Muscle of leg (tissue), 11 donors: ENCODE data around the gene KLHDC7B. TPM values are rescaled to one million over a fixed set of nuclear protein-coding genes. Genes with fewer than 3 reads are reported as not detected.

Experiments
- DNase-seq: peaks from one replicate; pipeline ENCODE4 v3.0.0; 2013
- H3K27ac ChIP-seq: one replicate; pipeline ENCODE4 v1.5.1; 2013; ENCODE audit warnings: mild to moderate bottlenecking, low read length, control low read depth
- H3K27me3 ChIP-seq: one replicate; pipeline ENCODE4 v1.6.1; 2013; ENCODE audit warnings: low read length; ENCODE audit not compliant: control insufficient read depth, insufficient read depth
- H3K36me3 ChIP-seq: one replicate; pipeline ENCODE4 v1.6.1; 2013; ENCODE audit warnings: low read length; ENCODE audit not compliant: control insufficient read depth, insufficient read depth
- H3K4me1 ChIP-seq: one replicate; pipeline ENCODE4 v1.6.1; 2013; ENCODE audit warnings: low read length; ENCODE audit not compliant: control insufficient read depth, insufficient read depth
- H3K4me3 ChIP-seq: one replicate; pipeline ENCODE4 v1.5.1; 2013; ENCODE audit warnings: low read length, control low read depth
- H3K9me3 ChIP-seq: replicated peaks from 2 replicates; pipeline ENCODE4 v1.6.1; 2013; ENCODE audit warnings: low read depth, low read length; ENCODE audit not compliant: control insufficient read depth
- WGBS: methylation state at CpG from one replicate; pipeline ENCODE4 v1.1.5; 2013; ENCODE audit warnings: missing lambda C conversion rate; ENCODE audit not compliant: insufficient coverage; 5-methylcytosine and 5-hydroxymethylcytosine counted together
- polyA plus RNA-seq, 8 donors: library from polyadenylated mRNA; unstranded; fragments of 120-200 nt; gene quantifications; one replicate each; pipeline versions ENCODE4 v1.2.1 to v1.2.3, GENCODE V29; 2013; ENCODE audit warnings: inconsistent platforms in 1 of 8, low replicate concordance in 1 of 8; ENCODE audit not compliant: insufficient read length in 8 of 8, insufficient read depth in 1 of 8
- total RNA-seq: library from RNA; stranded (reverse); fragments of 120-200 nt; gene quantifications from one replicate; pipeline ENCODE4 v1.2.4, GENCODE V29; 2013

Gene KLHDC7B
- total and polyA plus RNA-seq, 9 donors = 0.03 to 0.35 (median 0.07) TPM; not detected in 5

- H3K36me3 ChIP-seq = peaks cover 41% of the 10 kb centered on the region
- no peaks in the 10 kb centered on the region for H3K9me3 ChIP-seq
- no peak for DNase-seq
- H3K4me3 ChIP-seq = peak overlapping the region; percentile 75
- 77% methylated on average over 23 of the region's 25 CpGs for WGBS
- H3K4me1 ChIP-seq = peaks cover 18% of the 10 kb centered on the region
- peaks cover 9% of the 10 kb centered on the region for H3K27me3 ChIP-seq
- H3K27ac ChIP-seq = no peak overlapping the region
These were observed 21.7 kb upstream of the KLHDC7B start for GRCh38 chr22:50523806-50524675.

- H3K27ac ChIP-seq = peak overlapping the region; percentile 29
- peaks cover 25% of the 10 kb centered on the region for H3K4me1 ChIP-seq
- no peak for DNase-seq
- WGBS = 12% methylated on average over 19 of the region's 19 CpGs
- peaks cover 37% of the 10 kb centered on the region for H3K36me3 ChIP-seq
- peak overlapping the region; percentile 75 for H3K4me3 ChIP-seq
- H3K9me3 ChIP-seq = no peaks in the 10 kb centered on the region
- peaks cover 15% of the 10 kb centered on the region for H3K27me3 ChIP-seq
These were observed 21.0 kb upstream of the KLHDC7B start for GRCh38 chr22:50524676-50525103.

- H3K36me3 ChIP-seq = peaks cover 37% of the 10 kb centered on the region
- DNase-seq = peak; percentile 99
- peaks cover 28% of the 10 kb centered on the region for H3K4me1 ChIP-seq
- H3K9me3 ChIP-seq = no peaks in the 10 kb centered on the region
- H3K27ac ChIP-seq = peak within 1 kb of the TSS; percentile 71
- H3K4me3 ChIP-seq = peak within 1 kb of the TSS; percentile 75
- WGBS = under 1% methylated on average over 81 of the region's 84 CpGs
- H3K27me3 ChIP-seq = peaks cover 20% of the 10 kb centered on the region
These were observed 20.4 kb upstream of the KLHDC7B start, which contains the start of gene SCO2 for GRCh38 chr22:50525104-50525857. Gene SCO2, minus strand, starts transcription at chr22:50525598. Its CDS starts 1,187 bp downstream, at chr22:50524411.

GRCh38 chr22:50525858-50526107 is 19.9 kb upstream of the KLHDC7B start:
- H3K4me1 ChIP-seq = peaks cover 33% of the 10 kb centered on the region
- peaks cover 36% of the 10 kb centered on the region for H3K36me3 ChIP-seq

DNA sequence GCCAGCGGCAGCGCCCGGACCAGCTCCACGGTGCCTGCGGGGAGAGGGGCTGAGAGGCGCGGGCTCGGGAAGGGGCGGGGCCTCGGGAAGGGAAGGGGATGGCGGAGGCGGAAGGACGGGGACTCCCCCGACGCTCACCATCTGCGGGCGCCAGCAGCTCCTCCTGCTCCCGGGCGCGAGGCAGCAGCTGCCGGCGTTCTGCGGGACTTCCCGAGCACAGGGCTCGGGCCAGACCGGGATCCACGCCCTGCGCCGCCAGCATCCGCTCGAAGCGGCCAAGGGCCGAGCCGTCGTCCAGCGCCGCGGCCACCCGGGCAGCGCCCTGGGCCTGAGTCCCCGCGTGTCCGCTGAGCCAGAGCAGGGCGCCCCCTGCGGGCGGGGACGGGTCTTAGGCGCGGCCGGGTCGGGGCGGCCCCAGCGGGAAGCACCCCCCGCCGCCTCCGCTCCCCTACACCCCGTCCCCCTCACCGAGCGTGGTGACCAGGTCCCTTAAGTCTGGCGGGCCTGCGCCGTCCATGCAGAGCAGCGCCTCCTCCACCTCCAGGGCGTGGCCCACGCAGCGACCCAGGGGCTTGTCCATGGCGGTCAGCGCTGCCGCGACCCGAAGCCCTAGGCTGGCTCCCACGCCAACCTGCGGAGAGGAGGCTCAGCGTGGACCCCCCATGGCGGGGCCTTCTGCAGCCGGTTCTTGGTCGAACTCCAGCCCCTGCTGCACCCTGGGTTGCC is 19.4 kb upstream of the KLHDC7B start:
- Histone ChIP-seq H3K27ac (peak overlapping the region; percentile 71), H3K9me3 (no peaks in the 10 kb centered on the region), H3K36me3 (peaks cover 31% of the 10 kb centered on the region), H3K27me3 (peaks cover 30% of the 10 kb centered on the region), H3K4me3 (peak overlapping the region; percentile 75), H3K4me1 (peaks cover 38% of the 10 kb centered on the region)
- DNase-seq = peak; percentile 94
- WGBS = under 1% methylated on average over 75 of the region's 77 CpGs

More at GRCh38 chr22:50525858-50526107, 19.9 kb upstream of the KLHDC7B start:
- Histone ChIP-seq H3K27ac (peak overlapping the region; percentile 71), H3K27me3 (peaks cover 25% of the 10 kb centered on the region), H3K9me3 (no peaks in the 10 kb centered on the region), H3K4me3 (peak overlapping the region; percentile 75)
- DNase-seq = no peak
- WGBS = under 1% methylated on average over 32 of the region's 33 CpGs

GRCh38 chr22:50526834-50527801 is 18.6 kb upstream of the KLHDC7B start:
- 33% methylated on average over 21 of the region's 29 CpGs for WGBS
- peaks cover 22% of the 10 kb centered on the region for H3K36me3 ChIP-seq
- peaks cover 47% of the 10 kb centered on the region for H3K4me1 ChIP-seq
- H3K27me3 ChIP-seq = peaks cover 39% of the 10 kb centered on the region
- DNase-seq = peak; percentile 53
- no peaks in the 10 kb centered on the region for H3K9me3 ChIP-seq
- H3K4me3 ChIP-seq = peak overlapping the region; percentile 75
- H3K27ac ChIP-seq = peak overlapping the region; percentile 71

DNA sequence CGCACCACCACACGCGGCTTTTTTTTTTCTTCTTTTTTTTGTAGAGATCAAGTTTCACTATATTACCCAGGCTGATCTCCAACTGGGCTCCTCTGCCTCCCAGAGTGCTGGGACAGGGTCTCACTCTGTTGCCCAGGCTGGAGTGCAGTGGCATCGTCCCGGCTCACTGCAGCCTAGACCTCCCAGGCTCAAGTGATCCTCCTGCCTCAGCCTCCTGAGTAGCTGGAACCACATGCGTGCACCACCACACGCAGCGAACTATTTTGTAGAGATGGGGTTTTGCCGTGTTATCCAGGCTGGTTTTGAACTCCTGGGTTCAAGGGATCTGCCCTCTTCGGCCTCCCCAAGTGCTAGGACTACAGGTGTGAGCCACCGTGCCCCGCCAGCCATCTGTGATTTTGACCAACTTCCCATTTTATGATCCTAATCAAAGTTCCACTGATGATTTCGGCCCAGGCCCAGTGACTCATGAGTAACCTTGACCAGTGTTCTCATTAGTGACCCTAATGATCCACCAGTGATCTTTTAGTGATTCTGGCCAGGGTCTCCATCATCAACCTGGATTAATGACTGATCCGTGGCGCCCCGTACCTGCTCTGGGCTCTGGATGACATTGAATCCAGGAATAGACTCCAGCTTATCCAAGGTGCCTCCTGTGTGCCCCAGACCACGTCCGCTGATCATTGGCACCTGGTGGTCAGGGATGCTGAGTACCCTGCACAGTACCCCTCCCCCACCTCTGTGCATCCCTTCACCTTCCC is 17.6 kb upstream of the KLHDC7B start:
- peaks cover 48% of the 10 kb centered on the region for H3K27me3 ChIP-seq
- no peak overlapping the region for H3K4me3 ChIP-seq
- DNase-seq = no peak
- H3K36me3 ChIP-seq = peaks cover 13% of the 10 kb centered on the region
- H3K9me3 ChIP-seq = no peaks in the 10 kb centered on the region
- H3K27ac ChIP-seq = peak overlapping the region; percentile 3
- 94% methylated on average over 12 of the region's 18 CpGs for WGBS
- peaks cover 51% of the 10 kb centered on the region for H3K4me1 ChIP-seq

DNA sequence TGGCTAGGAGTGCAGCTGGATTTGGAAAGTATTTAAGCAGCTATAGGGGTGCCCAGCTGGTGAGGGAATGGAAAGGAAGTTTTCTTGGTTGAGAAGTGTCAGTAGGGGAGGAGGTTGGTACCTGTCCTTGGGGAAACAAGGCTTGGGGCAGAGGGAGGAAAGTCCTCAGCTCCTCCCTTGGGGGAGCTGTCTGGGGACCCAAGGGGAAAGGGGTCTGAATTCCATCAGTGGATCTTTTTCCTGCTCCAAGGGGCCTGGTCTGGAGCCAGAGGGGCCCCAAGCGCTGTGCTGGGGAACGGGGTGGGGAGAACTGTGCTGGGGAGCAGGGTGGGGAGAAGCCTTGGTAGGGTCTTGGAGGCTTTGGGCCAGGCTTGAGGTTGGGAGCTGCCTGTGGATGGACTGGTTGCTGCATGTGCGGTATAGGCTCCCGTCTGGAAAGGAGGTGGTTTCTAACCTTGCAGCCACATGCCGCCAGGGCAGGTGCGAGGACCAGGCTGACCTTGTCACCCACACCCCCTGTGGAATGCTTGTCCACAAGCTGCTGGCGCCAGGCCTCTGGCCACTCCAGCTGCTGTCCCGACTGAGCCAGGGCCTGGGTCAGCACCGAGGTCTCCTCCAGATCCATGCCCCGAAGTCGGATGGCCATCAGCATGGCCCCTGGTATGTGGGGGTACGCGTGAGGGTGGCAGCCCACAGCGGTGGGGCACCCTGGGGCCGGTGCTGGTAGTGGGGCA is 16.9 kb upstream of the KLHDC7B start:
- peak; percentile 33 for DNase-seq
- peak overlapping the region; percentile 67 for H3K27ac ChIP-seq
- H3K9me3 ChIP-seq = no peaks in the 10 kb centered on the region
- WGBS = 52% methylated on average over 10 of the region's 15 CpGs
- peaks cover 51% of the 10 kb centered on the region for H3K4me1 ChIP-seq
- peaks cover 55% of the 10 kb centered on the region for H3K27me3 ChIP-seq
- H3K36me3 ChIP-seq = peaks cover 5% of the 10 kb centered on the region
- H3K4me3 ChIP-seq = peak overlapping the region; percentile 36
